IPS-18c (cell line): ENCODE data around the gene URB2.
"Not testable (repeated sequence)": the region's sequence is repeated elsewhere in the genome, so short reads cannot be mapped to it uniquely, and the experiment has no call there.

ENCODE experiments used
- H3K4me3 ChIP-seq: 2 replicates; pipeline ENCODE4 v1.7.0; 2013; ENCODE audit warnings: low read depth, mild to moderate bottlenecking, low read length, moderate library complexity; ENCODE audit not compliant: insufficient read depth
- H3K9me3 ChIP-seq: one replicate; pipeline ENCODE4 v1.6.1; 2013; ENCODE audit warnings: mild to moderate bottlenecking, low read length, moderate library complexity; ENCODE audit not compliant: control insufficient read depth, insufficient read depth

URB2 gene

DNA sequence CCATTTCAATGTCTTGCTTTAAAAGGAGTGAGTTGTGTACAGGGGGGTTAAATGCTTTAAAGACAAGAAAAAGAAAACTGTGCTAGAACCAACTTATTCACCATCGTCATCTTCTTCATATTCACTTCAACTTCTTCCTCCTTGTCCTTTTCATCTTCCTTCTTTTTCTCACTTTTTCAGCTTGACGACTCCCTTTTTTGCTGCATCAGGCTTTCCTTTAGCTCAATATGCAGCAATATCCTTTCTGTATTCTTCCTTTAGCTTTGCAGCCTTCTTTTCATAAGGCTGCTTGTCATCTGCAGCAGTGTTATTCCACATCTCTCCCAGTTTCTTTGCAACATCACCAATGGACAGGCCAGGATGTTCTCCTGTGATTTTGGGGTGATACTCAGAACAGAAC, 79.1 kb downstream of the URB2 start:
- H3K9me3 ChIP-seq, H3K4me3 ChIP-seq: not testable (repeated sequence)

DNA sequence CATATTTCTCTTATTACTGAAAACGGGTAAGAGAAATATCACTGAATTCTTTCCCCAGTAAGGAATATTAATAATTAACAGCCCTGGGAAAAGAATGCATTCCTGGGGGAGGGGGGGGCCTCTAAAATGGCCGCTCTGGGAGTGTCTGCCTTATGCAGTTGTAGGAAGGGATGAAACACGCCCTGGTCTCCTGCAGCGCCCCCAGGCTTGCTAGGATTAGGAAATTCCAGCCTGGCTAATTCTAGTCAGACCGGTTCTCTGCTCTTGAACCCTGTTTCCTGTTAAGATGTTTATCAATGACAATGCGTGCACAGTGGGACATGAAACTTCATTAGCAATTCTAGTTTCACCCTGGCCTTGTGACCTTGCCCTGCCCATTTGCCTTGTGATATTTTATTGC, 81.1 kb downstream of the URB2 start:
- not testable (repeated sequence) for H3K9me3 ChIP-seq, H3K4me3 ChIP-seq

DNA sequence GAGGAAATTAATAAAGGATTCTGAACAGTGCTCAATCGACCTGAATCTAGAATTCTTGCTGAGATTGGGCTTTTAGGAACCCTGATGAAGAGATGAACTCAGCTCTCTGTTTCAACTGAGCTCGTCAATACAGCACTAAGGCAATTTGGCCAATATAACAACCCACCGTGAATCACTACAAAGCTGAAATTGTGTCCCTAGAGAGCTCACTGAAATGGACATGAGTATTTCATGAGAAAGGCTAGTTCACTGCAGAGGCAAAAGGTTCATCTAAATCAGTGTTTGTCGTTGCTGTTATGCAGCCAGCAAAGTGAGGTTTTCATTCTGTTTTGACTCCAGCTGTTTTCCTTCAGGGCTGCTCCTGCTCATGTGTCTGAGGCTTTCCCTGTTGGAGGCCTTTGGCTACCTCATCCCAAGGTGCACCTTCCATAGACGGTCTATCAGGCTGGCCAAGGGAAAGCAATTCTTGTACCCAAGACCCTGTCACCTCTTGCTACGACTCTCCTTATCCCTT, 83.5 kb downstream of the URB2 start:
- no peaks in the 10 kb centered on the region for H3K9me3 ChIP-seq
- no peak overlapping the region for H3K4me3 ChIP-seq
